GM18507 (cell line): ENCODE data around the gene SSBP2.

Source experiments
- DNase-seq: peaks from one replicate; pipeline ENCODE4 v3.0.0; 2011; ENCODE audit warnings: low read depth; ENCODE audit not compliant: insufficient read length; ENCODE audit errors: extremely low spot score
- FAIRE-seq: peaks from 2 replicates; lab custom pipeline; 2011; peaks lifted over from hg19 to GRCh38; lab: Jason Lieb, UNC

The SSBP2 gene

DNA sequence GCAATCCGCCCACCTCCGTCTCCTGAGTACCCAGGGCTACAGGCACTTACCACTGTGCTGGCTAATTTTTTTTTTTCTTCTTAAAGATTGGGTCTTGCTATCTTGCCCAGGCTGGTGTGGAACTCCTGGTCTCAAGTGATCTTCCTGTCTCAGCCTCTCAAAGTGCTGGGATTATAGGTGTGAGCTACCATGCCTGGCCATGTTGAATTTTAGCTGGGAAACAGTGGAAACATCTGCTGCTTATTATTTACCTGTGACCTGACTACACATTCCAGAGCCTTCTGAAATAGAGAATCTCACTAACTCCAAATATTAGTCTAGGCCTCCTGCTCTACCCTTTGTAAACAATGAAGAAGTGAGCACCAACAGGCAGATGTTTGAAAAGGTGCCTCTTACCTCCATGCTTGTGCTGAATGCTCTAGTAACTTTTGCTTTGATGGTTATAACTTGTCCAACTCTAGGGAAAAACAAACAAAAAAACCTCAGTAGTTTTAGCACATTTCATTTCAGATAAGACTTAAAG, 379.5 kb downstream of the SSBP2 start:
- FAIRE-seq (no peak), DNase-seq (no peak)

DNA sequence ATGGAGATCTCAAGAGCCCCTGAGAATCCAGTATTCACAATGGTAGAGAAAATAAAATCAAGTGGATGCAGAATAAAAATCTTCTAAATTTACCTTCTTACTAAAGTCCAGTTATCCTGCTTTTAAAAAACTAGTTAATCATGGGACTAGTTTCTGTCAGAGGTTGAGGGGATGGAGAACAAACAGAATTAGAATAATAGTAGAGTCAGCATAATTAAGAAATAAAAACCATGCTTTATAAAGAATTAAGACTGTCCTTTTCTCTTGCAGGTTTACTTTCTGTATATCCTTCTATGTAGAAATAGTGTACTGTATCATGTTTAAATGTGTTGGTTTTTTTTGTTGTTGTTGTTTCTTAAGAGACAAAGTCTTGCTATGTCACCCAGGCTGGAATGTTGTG, 380.0 kb downstream of the SSBP2 start:
- DNase-seq, result no peak
- no peak for FAIRE-seq

DNA sequence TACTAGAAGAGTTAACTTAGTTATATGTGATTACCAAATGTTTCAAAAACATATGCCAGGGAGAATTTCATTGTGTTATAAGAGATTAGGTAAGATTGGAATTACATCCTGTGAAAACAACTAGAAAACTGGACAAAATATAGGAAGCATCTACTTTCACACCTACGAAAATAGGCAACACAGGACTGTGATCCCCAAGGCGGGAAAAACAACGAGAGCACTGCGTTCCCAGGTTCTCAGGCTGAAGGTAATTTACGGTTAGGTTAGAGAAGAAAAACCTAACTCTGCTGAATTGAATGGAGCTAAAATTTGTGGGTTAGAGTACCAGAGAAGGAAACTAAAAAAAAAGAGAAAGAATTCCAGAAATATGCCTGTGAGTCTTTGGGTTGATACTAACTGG, 385.4 kb downstream of the SSBP2 start:
- DNase-seq (no peak), FAIRE-seq (no peak)

GRCh38 chr5:81363093-81363871, 387.6 kb downstream of the SSBP2 start:
- FAIRE-seq (peak; percentile 15), DNase-seq (no peak)
